T-helper 2 cell (primary cell): Measurements from ENCODE around the gene FAM169A.
"Not testable (repeated sequence)": the region's sequence is repeated elsewhere in the genome, so short reads cannot be mapped to it uniquely, and the experiment has no call there.

Experiments used
- DNase-seq, 5 experiments: peaks; one replicate each; pipeline versions ENCODE4 v3.0.0 to v3.0.0-alpha.2; 2012 to 2022

The FAM169A gene

DNA sequence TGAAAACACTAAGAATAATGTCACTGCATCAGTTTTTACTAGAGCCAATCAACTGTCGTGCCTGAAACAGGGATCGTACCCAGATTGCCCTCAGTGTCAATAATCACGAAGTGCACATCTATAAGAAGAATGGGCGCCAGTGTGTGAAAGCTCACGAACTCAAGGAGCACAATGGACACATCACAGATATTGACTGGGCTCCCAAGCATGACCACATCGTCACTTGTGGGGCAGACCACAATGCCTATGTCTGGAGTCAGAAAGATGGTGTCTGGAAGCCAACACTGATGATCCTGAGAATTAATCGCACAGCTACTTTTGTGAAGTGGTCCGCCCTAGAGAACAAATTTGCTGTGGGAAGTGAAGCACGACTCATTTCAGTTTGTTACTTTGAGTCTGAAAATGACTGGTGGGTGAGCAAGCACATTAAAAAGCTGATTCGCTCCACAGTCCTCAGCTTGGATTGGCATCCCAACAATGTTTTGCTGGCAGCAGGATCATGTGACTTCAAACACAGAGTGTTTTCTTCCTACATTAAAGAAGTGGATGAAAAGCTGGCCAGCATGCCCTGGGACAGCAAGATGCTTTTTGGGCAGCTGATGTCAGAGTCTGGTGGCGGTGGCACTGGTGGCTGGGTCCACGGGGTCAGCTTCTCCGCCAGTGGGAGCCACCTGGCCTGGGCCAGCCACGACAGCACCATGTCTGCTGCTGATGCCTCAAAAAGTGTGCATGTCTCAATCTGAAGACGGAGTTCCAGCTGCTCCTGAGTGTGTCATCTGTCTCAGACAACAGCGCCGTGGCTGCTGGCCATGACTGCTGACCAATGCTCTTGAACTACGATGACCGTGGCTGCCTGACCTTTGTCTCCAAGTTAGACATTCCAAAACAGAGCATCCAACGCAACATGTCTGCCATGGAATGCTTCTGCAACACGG is 66.9 kb downstream of the FAM169A start:
- DNase-seq: no peak

DNA sequence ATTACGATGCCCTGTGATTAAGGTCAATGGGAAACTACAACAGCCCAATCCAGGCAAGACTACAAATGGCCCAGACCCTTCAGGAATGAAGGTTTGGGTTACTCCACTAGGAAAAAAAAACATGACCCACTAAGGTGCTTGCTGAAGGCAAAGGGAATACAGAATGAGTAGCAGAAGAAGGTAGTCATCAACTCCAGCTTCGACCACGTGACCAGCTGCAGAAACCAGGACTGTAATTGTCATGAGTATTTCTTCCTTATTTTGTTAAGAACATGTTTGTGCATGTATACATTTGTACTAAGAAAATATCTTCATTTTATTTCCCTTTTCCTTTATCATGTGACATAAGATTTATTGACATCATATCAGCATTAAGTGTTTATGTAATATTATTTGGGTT is 74.5 kb downstream of the FAM169A start:
- not testable (repeated sequence) for DNase-seq

GRCh38 chr5:74787424-74787823 is 78.8 kb downstream of the FAM169A start:
- DNase-seq: no peak

DNA sequence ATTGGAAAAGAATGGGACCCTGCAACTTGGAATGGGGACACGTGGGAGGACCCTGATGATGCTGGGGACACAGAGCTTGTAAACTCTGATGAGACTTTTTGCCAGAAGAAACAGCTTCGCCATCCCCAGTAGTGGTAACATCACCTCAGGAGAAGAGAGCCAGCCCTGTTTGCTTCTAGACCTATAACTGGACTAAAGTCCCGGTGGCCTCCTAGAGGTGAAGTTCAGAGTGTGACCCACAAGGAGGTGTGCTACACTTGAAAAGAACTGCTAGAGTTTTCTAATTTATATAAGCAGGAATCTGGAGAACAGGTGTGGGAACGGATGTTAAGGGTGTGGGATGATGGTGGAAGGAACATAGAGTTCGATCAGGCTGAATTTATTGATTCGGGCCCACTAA is 79.3 kb downstream of the FAM169A start:
- DNase-seq: no peak

DNA sequence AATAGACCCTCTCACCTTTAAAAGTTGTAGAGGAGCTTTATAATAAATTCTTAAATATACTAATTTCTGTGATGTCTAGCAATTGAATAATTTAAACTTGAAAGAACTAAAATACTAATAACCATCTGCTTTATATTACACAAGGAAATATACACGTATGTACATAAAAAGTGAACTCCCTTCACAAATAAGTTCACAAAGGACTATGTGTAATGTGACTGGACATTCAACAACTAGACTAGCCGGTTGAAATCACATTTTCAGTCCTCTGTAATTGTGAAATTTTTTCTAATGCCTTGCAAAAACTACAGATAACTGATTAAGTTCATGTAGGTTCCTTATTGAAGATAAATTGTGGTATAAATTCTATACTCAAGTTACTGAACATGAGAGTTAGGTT is 87.6 kb downstream of the FAM169A start:
- DNase-seq: no peak

- DNase-seq: no peak
Measured at GRCh38 chr5:74772359-74772758, 93.8 kb downstream of the FAM169A start.

DNA sequence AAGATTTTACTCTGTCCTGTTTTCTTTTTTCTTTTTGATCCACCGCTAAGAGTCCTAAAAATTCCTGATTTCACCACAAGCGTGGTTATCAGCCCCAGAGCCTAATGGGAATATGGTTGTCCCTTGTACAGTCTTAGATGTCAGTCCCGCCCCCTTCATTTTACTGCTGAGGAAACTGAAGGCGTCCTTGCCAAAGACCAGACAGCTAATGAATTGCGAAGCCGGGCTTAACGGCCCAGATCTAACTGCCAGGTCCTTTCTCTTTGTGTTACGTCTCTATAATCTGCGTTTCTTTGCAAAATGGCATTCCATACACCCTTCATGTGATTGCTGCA is 98.6 kb downstream of the FAM169A start:
- peak in 1 of 5 experiments; percentile 29 for DNase-seq

- peak; percentile 78 to 95 (median 89) for DNase-seq
Measured at GRCh38 chr5:74766849-74767578, 99.2 kb downstream of the FAM169A start, which contains the start of the genes GFM2 and NSA2. Gene GFM2, minus strand, starts transcription at chr5:74767117. Its CDS starts 3,375 bp downstream, at chr5:74763742. Gene NSA2, plus strand, starts transcription at chr5:74767249. Its CDS starts 112 bp downstream, at chr5:74767361.

DNA sequence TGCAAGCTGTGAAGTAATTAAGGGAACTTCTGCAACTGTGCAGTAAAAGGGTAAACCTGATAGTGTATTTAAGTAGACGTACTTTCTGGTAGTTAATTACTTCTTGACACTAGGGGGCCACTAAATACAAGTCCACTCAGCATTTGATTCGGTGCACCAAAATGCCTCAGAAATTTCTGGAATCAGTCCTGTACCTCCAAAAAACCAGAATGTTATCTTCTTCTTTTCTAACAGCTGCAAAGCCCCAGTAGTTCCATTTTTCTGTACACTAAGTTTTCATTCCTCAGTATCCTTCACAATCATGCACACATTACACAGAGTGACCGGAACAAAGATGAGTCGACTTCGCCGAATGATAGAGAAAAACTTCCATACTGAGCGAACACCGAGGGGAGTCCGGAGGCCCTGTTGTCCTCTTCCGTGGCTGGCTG is 99.8 kb downstream of the FAM169A start:
- DNase-seq: peak in 2 of 5 experiments; percentile 42 to 66

DNA sequence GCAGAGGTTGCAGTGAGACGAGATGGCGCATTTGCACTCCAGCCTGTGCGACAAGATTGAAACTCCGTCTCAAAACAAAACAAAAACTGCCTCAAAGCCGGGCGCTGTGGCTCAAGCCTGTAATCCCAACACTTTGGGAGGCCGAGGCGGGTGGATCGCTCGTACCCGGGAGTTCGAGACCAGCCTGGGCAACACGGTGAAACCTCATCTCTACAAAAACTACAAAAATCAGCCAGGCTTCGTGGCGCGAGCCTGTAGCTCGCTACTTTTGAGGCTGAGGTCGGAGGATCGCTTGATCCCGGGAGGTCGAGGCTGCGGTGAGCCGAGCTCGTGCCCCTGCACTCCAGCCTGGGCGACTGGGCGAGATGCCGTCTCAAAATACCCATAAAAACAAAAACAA is 100.3 kb downstream of the FAM169A start:
- no peak for DNase-seq

DNA sequence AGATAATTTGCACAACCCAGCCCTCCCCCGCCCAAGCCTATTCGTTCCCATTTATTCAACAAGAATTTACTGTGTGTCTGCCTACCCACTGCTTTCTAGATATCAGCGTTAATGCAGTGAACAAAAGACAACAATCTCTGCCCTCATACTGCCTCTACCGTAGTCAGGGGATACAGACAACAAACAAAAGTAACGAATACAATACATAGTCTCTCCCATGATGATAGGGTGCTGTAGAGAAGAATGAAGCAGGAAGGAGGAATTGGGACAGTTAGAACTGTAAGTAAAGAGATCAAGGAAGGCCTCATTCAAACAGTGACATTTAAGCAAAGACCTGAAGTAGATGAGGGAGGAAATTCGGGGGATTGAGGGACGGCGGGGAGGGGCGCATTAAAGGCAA is 101.0 kb downstream of the FAM169A start:
- peak in 1 of 5 experiments; percentile 14 for DNase-seq

- no peak for DNase-seq
Measured at GRCh38 chr5:74763504-74763903, 102.7 kb downstream of the FAM169A start.

DNA sequence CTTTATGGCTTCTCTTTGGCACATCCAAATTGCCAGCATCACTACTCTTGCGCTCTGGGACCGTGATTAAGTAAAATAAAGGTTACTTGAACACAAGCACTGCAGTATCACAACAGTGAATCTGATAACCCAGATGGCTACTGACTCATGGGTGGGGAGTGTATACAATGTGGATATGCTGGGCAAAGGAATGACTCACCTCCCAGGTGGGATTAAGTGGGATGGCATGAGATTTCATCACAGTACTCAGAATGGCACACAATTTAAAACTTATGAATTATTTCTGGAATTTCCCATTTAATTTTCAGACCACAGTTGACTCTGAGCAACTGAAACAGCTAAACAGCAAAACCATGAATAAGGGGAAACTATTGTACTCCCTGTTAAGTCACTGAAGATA is 103.6 kb downstream of the FAM169A start:
- peak in 1 of 5 experiments; percentile 12 for DNase-seq

DNA sequence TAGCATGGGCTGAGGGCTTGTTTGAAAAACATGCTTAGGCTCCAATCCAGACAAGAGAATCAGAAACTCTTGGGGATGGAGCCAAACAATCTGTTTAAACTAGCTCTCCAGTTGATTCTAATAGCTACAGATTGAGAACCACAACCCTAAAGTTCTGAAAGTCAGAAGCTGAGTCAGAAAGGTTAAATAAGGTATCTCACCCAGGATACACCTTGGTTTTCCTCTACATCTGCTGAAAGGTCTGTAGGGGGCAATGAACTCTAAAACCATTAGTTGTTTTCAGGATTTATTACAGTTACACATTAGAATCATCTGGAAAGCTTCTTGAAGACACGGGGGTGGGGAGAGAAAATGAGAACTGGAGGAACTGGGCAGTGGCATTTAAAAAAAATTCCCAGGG is 104.9 kb downstream of the FAM169A start:
- DNase-seq: no peak

GRCh38 chr5:74748742-74749141 is 117.4 kb downstream of the FAM169A start:
- not testable (repeated sequence) for DNase-seq

DNA sequence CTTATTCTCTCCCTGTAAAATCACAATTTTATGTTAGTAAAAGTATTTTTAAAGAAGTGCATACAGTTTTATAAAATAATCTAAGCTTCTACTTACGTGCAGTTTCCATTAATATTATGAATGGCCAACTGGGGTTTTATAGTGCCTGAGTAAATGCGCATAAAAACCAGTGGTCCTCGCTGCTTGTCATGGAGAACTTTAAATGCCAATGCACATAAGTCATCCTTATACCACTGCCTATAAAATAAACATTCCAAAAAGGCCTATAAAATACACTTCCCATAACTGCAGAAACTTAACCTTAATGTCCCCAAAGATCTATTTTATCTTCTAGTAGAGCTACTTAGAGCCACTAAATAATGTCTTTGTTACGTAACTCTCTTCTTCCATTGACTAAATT is 127.8 kb downstream of the FAM169A start:
- DNase-seq: no peak

- DNase-seq: no peak
Measured at GRCh38 chr5:74736759-74737158, 129.4 kb downstream of the FAM169A start.
